HG02870 (cell line): ENCODE data around the gene GALNT2.
A peak's percentile ranks its signal among the peaks of the same experiment; 100 is the strongest.

Source experiments
- ATAC-seq: cut with Tn5 transposase; IDR thresholded peaks from one replicate; pipeline ENCODE4 v1.9.1; 2021; ENCODE audit warnings: mild to moderate bottlenecking, moderate library complexity; ENCODE audit not compliant: unreplicated experiment

GALNT2 gene

GRCh38 chr1:230110971-230111370 lies 43.9 kb downstream of the GALNT2 start:
- no peak for ATAC-seq

- no peak for ATAC-seq
These were observed 45.2 kb downstream of the GALNT2 start for GRCh38 chr1:230112131-230112701.

- ATAC-seq: no peak
These were observed 45.7 kb downstream of the GALNT2 start for GRCh38 chr1:230112782-230113181.

GRCh38 chr1:230113235-230113592 lies 46.2 kb downstream of the GALNT2 start:
- ATAC-seq: no peak

DNA sequence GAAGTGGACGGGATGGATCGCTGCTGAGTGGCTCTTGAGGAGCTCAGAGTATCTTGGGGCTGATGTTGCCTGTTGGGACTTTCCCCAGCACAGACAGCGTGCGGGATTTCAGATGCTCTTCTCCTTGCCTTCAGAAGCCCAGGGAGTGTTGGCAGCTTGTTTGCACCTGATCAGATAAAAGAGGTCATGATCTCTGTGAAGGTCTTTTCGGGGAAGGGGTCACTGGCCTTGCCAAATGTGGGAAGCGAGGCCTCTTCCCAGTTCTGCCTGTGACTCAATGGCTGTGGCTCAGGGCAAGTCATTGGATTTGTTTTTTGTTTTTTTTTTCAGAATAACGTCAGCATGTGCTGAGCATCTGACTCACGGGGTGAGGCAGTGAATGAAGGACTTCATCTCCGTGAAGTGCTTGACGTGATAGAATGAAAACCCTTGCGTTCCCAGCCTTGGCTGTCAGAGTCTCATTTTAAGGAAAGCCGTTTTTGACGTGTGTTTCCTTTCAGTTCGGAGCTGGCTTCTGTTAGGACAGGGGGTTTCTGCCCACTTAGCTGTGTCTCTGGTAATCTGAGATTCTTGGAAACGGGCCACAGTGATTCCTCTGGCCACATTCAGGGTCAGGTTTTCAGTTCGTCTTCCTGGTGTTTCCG lies 46.7 kb downstream of the GALNT2 start:
- ATAC-seq: no peak

GRCh38 chr1:230114237-230114651 lies 47.2 kb downstream of the GALNT2 start:
- no peak for ATAC-seq

DNA sequence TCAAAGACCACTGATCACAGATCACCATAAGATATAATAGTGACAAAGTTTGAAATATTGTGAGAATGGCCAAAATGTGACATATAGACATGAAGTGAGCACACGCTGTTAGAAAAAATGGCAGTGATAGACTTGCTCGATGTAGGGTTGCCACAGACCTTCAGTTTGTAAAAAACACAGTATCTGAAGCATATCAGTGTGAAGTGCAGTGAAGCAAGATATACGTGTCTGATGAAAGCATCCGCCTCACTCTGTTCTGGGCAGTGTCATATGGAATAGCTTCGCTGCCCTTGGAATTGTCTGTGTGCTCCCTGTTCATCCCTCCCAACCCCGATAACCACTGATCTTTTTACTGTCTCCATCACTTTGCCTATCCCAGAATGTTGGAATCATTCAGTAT lies 50.7 kb downstream of the GALNT2 start:
- ATAC-seq: no peak

GRCh38 chr1:230119340-230119739 lies 52.3 kb downstream of the GALNT2 start:
- no peak for ATAC-seq

DNA sequence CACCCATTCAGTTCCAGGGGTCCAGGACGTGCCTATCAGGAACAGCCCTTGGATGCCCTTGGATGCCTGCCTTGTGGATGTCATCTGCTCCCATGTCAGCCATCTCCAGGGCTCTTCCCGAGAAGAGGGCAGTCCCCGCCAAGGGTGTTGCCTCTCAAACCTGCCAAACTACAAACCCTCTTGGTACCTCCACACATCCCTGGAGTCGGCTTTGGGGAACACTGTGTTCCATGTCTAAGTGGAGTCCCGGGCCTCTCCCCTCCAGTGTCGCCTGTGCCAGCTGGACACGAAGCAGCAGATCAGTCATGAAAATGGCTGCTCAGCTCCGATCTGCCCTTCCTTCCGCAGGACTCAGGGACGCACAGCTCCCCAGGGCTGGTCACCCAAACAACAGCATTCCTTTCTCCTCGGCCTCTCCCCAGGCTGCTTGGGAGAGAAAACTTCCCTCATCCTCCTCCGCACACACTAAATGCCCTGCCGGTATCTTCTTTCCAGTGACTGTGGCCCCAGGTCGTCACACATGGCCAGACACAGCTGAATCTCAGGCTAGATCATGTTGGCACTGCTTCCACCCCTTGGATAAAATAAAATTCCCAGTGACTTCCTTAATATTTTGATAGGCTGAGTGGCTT lies 53.4 kb downstream of the GALNT2 start:
- no peak for ATAC-seq

DNA sequence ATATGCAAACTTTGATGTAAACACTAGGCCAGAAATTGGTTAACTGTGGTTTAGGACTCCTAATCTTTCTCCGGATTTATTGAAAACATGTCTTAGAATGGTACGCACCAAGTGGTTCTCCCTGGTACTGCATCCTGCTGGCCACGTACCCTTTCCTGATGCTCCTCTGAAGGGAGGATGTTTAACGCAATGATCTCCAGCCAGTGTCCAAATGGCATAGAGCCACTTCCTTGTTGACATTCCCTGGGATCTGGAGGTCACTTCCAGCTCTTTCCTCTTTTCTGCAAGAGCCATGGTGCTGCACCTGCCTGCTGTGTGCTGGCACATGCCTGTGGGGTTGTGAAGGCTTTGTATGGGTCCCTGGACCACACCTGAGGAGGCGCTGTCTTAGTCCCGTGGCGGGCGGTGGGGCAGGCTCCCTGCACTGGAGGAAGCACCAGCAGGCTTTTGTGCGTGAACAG lies 53.9 kb downstream of the GALNT2 start:
- ATAC-seq: no peak

DNA sequence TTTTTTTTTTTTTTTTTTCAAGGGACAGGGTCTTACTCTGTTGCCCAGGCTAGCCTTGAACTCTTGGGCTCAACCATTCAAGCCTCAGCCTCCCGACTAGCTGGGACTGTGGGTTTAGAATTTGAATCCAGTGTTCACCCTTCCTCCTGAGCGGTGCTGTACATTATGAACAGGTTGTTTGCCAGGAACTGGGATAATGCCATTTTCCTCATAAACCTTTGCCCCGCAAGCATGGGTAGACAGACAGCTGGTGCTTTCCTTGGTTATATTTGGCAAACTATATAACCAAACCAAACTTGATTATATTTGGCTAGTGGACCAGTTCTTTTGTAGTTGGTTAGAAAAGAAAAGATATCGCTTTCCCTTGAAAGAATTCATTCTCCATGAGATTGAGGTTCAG lies 54.9 kb downstream of the GALNT2 start:
- ATAC-seq: no peak

DNA sequence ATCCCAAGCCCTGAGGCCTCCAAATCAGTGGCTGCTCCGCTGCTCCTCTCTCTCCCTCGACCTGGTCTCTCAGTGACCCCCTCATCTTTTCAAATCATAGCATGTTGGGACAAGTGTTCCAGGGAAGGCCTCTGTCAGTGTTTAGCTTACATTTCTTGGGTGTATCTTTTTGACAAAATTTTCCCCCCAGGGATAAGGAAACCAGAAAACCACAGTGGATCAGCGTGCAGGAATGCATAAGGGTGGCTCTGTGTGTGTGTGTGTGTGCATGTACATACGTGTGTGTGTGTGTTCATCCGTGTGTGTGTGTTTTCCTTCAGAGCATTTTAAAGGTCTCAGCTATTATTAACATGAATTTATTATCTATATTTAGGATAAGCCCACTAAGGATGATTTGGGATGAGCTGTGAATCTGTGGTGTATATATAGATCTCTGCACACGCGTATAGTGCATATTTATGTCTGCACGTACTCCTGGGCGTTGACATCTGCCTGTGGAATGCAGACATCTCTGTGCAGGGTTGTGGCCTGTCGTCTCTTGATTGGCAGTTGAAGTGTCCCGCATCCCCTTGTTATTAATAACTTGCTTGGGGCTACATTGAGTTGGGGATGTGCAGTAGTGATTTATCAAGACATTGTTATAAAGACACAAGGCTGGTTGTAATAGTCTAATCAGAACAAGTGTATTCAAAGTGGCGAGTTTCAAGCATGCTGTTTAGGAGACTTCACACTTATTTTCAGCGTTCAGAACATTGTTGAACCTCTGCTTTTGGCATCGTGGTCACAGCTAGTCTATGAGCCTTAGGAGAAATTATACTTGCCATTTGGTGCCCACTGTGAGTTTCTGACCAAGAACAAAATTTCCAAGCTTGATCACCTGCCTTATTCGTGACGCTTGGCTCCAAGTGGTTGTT lies 55.6 kb downstream of the GALNT2 start:
- no peak for ATAC-seq

DNA sequence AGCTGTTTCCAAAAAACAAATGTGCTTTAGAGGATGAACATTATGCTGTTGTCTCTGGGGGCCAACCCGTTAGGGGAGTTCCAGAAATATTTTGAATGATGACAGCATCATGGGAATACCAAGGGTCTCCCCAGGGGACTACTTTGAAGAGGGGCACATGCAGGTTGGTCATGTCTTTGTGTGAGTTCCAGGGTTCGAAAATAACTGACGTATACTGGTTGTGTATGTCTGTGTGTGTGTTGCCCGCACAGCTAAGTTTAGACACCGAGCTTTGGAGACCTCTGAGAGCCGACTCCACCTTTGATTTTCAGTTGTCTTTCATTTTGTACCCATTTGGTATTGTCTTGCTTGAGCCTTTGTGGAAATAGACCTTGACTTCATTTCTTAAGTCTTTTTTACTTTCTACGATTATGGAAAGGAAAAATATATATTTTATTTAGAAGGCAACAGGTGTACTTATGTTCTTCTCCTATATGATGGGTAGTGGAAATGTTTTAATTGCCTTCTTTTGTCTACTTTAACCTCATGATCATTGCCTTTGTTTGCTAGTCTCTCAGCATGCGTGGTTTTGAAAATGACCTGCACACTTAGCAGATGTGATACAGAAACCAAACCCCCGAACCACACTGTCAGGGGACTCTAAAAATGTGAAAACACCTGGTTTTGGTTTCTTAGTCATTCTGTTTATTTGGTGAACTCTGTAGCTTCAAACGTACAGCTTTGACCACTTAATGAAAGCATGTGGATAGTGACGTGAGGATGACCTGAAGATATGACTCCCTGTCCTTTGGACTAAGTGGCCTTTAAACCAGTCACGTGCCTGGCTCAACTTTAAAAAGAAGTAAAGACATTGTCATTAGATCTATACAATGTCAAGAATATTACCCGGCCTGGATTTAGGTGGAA lies 56.5 kb downstream of the GALNT2 start:
- peak; percentile 89 for ATAC-seq

DNA sequence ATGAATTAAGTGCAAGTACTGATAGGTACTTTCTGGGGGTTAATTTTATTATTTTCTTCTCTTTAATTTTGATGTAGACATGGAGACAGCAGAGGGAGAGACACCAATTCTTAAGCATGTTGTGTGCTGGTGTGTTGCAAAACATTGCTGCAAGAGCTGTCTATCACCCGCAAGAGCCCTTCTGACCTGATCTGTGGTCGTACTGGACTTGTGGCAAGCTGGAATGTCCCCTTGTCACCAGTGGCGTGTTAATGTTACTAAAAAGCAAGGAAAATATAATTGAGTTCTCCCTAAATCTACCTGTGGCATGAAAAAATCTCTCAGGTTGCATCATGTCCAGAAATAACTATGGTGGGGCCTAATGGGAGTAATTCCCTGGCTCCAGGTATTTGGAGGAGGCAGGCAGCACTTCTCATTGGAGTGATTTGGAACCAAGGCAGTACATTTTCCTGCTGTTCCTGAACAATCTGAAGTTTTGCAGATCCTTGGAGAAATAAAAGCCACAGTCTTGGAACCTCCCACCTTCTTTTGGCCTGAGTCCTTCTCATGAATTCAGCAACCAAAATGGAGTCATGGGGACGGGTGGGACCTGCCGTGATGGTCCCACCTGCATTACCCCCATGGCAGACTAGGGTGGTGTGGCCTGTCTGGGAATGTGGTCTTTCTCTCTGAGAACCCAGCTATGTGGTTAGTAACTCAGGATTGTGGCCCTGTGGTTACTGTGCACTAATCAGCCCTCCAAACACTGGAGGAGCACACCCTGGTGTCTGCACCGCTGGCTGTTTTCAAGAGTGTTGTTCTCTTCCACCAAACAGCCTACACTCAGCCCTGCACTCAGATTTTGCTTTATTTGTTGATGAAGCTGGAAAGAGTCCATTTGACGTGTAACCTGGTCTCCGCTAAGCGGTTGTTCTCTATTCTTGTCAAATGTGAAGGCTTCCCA lies 57.4 kb downstream of the GALNT2 start:
- ATAC-seq: no peak

DNA sequence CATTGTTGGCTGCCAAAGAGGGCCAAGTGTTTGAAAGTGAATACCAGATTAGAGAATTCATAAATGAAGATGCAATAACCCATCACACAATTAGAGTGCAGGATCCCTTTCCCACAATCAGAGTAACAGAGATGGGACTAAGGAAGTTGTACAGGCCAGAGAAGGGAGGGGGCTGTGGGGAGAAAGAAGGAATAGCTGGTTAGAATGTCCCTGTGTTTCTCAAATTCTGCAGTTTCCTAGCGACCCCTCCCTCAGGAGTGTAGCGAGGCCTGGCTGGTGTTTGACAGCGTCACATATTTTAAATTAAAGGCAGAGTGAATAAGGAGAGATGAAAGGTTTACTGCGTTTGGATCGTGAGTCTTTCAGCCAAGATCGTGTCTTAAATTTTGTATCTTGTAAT lies 58.1 kb downstream of the GALNT2 start:
- no peak for ATAC-seq

DNA sequence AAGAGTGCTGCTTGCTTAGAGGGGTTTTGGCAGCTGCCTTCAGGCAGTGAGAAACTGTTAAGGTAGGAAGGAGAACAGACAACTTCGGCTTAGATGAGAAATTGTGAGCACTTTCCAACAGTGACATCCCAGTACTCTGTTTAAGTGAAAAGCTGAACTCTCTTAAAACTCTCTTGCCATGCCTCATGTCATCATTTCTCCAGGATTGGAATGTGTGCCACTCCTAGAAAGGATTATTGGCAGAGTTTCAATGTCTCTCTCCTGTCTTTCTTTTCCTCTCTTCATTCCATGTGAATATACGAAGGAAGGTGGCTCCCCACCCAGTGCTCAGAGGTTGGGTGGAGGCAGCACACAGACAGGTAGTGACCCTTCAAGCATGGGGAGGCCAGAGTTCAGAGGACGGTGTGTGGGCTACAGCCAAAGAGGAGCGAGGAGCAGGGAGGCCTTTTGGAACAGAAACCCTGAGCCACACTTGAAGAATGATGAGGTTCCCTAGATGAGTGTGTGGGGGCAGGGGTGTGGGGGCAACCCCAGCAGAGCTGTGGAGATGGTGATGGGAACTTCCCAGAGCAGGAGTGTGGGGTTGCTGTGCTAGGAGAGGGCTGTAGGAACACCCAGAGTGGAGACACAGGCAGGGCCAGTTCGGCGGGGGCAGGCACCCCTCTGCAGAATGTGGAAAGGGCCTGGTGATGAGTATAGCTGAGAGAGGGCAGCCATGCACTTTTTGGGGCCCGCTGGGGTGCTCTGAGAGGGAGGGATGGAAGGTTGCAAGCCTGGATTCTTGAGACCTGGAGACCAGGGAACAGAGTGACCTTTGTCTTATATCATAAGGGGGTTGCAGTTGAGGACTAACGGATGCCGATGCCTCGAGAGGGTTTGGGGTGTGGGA lies 58.8 kb downstream of the GALNT2 start:
- ATAC-seq: no peak

GRCh38 chr1:230126529-230127104 lies 59.6 kb downstream of the GALNT2 start:
- ATAC-seq: no peak
